Keratinocyte (primary cell): ENCODE data around the gene DOCK1.

Experiments
- CTCF ChIP-seq, 3 experiments: IDR thresholded peaks in 1 of 3; conservative IDR thresholded peaks in 1 of 3; optimal IDR thresholded peaks in 1 of 3; 2 replicates in 2 of 3; 3 replicates in 1 of 3; pipeline versions ENCODE3 to v1.5.1; 2011; ENCODE audit warnings: low read length in 3 of 3, mild to moderate bottlenecking in 3 of 3, moderate library complexity in 2 of 3, control low read depth in 1 of 3, inconsistent platforms in 1 of 3; ENCODE audit not compliant: insufficient read depth in 2 of 3; ENCODE audit errors: extremely low read depth in 1 of 3
- EZH2 ChIP-seq: IDR thresholded peaks from one replicate; pipeline ENCODE4 v1.6.1; 2012; ENCODE audit warnings: inconsistent platforms, mild to moderate bottlenecking, low read length, moderate library complexity

- TF ChIP-seq CTCF (optimal IDR thresholded peaks at IDR 0.05 in 1 of 3, IDR thresholded peaks at IDR 0.05 in 1 of 3, conservative IDR thresholded peaks at IDR 0.05 in 1 of 3; ENCODE audit: extremely low read depth in 1 of 3, insufficient read depth in 2 of 3, low read length in 3 of 3) (no peak), EZH2 (no peak)
These were observed 374.1 kb downstream of the DOCK1 start for GRCh38 chr10:127279334-127279774.
